SK-N-SH (cell line): ENCODE results near the gene TWF1. TPM values are rescaled to one million over a fixed set of nuclear protein-coding genes. Genes with fewer than 3 reads are reported as not detected.

Experiments used
- CTCF ChIA-PET: fragments of 300-600, 350-600 bp; formaldehyde crosslinking; extraction: SDS; loops from one replicate; lab custom pipeline; 2021; lab: Yijun Ruan, JAX
- POLR2A ChIA-PET: fragments of 350-600 bp; sonication (Branson Sonifier 250); formaldehyde crosslinking; extraction: SDS; loops from one replicate; lab custom pipeline; 2020; ENCODE audit warnings: antibody characterized with exemption, inconsistent platforms; lab: Yijun Ruan, JAX
- DNase-seq: peaks from one replicate; pipeline ENCODE4 v3.0.0; 2012
- H2AFZ ChIP-seq: fragments of 200-600 bp; sonication (generic); 2 replicates; pipeline ENCODE4 v1.8.1; 2016; ENCODE audit warnings: antibody characterized with exemption, mild to moderate bottlenecking, low read depth
- H3F3A ChIP-seq: fragments of 200-600 bp; sonication (generic); replicated peaks from 2 replicates; pipeline ENCODE3; 2016; ENCODE audit warnings: antibody characterized with exemption, mild to moderate bottlenecking; ENCODE audit not compliant: insufficient read depth
- H3K27ac ChIP-seq, 2 experiments: fragments of 200-500 bp in 1 of 2; fragments of 200-600 bp in 1 of 2; sonication (Bioruptor generic) in 1 of 2; sonication (generic), shearing (Covaris generic) in 1 of 2; 2 replicates each; pipeline versions ENCODE4 v1.5.1 to v1.6.1; 2014 to 2016; ENCODE audit warnings: low read depth in 2 of 2, inconsistent platforms in 1 of 2, low read length in 1 of 2, mild to moderate bottlenecking in 1 of 2, mixed read lengths in 1 of 2
- H3K27me3 ChIP-seq: fragments of 200-600 bp; sonication (generic), shearing (Covaris generic); 2 replicates; pipeline ENCODE4 v1.6.1; 2016; ENCODE audit warnings: mixed run types; ENCODE audit not compliant: insufficient read depth
- H3K36me3 ChIP-seq, 2 experiments: fragments of 200-500 bp in 1 of 2; fragments of 200-600 bp in 1 of 2; sonication (Bioruptor generic) in 1 of 2; sonication (generic) in 1 of 2; replicated peaks in 1 of 2; 2 replicates each; pipeline versions ENCODE3 to v1.5.1; 2014 to 2016; ENCODE audit warnings: low read length in 1 of 2, mild to moderate bottlenecking in 1 of 2; ENCODE audit not compliant: insufficient read depth in 2 of 2, control insufficient read depth in 1 of 2
- H3K4me1 ChIP-seq, 2 experiments: fragments of 200-500 bp in 1 of 2; fragments of 200-600 bp in 1 of 2; sonication (Bioruptor generic) in 1 of 2; sonication (generic), shearing (Covaris generic) in 1 of 2; 2 replicates each; pipeline versions ENCODE4 v1.5.1 to v1.6.1; 2014 to 2016; ENCODE audit warnings: low read depth in 1 of 2, low read length in 1 of 2, mixed run types in 1 of 2; ENCODE audit not compliant: insufficient read depth in 2 of 2, control insufficient read depth in 1 of 2
- H3K4me2 ChIP-seq: fragments of 200-600 bp; sonication (generic), shearing (Covaris generic); 2 replicates; pipeline ENCODE4 v1.6.1; 2017; ENCODE audit warnings: mixed run types
- H3K4me3 ChIP-seq, 2 experiments: fragments of 200-500 bp in 1 of 2; fragments of 200-600 bp in 1 of 2; sonication (Bioruptor generic) in 1 of 2; sonication (generic), shearing (Covaris generic) in 1 of 2; 2 replicates each; pipeline versions ENCODE4 v1.5.1 to v1.8.1; 2014 to 2016; ENCODE audit warnings: low read depth in 2 of 2, inconsistent platforms in 1 of 2, low read length in 1 of 2, mild to moderate bottlenecking in 1 of 2, mixed read lengths in 1 of 2, moderate library complexity in 1 of 2
- H3K79me2 ChIP-seq: fragments of 200-600 bp; sonication (generic); 2 replicates; pipeline ENCODE4 v1.8.1; 2017; ENCODE audit warnings: mild to moderate bottlenecking; ENCODE audit not compliant: insufficient read depth
- H3K9ac ChIP-seq: fragments of 200-600 bp; sonication (generic); 2 replicates; pipeline ENCODE4 v1.6.1; 2017; ENCODE audit warnings: mixed run types
- H3K9me2 ChIP-seq: fragments of 200-600 bp; sonication (generic); 2 replicates; pipeline ENCODE4 v1.6.1; 2017; ENCODE audit warnings: mixed run types
- H3K9me3 ChIP-seq: fragments of 200-600 bp; sonication (generic); 2 replicates; pipeline ENCODE4 v1.6.1; 2017; ENCODE audit warnings: mixed run types, mild to moderate bottlenecking, moderate library complexity
- H4K20me1 ChIP-seq: fragments of 200-600 bp; sonication (generic); 2 replicates; pipeline ENCODE4 v1.6.1; 2017; ENCODE audit warnings: mild to moderate bottlenecking, mixed run types; ENCODE audit not compliant: insufficient read depth
- ELF1 ChIP-seq: IDR thresholded peaks from 2 replicates; pipeline ENCODE4 v1.4.0; 2012
- EZH2phosphoT487 ChIP-seq: fragments of 200-600 bp; sonication (generic); IDR thresholded peaks from 2 replicates; pipeline ENCODE4 v1.6.1; 2017; ENCODE audit warnings: low read depth, mixed run types, mild to moderate bottlenecking, antibody characterized with exemption, moderate library complexity, borderline replicate concordance
- FOSL2 ChIP-seq: IDR thresholded peaks from 2 replicates; pipeline ENCODE4 v1.4.0; 2012; ENCODE audit warnings: low read depth, mild to moderate bottlenecking, moderate library complexity, borderline replicate concordance
- GABPA ChIP-seq: IDR thresholded peaks from 2 replicates; pipeline ENCODE4 v1.4.0; 2012; ENCODE audit warnings: low read depth, mild to moderate bottlenecking
- MEF2A ChIP-seq: IDR thresholded peaks from 2 replicates; pipeline ENCODE4 v1.4.0; 2012; ENCODE audit warnings: low read depth, borderline replicate concordance
- POLR2AphosphoS5 ChIP-seq: IDR thresholded peaks from 2 replicates; pipeline ENCODE4 v1.6.1; 2012; ENCODE audit warnings: low read depth, low read length
- RAD21 ChIP-seq: IDR thresholded peaks from 2 replicates; pipeline ENCODE4 v1.6.1; 2012; ENCODE audit warnings: mild to moderate bottlenecking, low read length
- RFX5 ChIP-seq: IDR thresholded peaks from 2 replicates; pipeline ENCODE4 v1.6.1; 2012; ENCODE audit warnings: mild to moderate bottlenecking, improper control_type of control experiment, low read length
- TEAD4 ChIP-seq: IDR thresholded peaks from 2 replicates; pipeline ENCODE4 v1.4.0; 2012; ENCODE audit warnings: mild to moderate bottlenecking, borderline replicate concordance; ENCODE audit not compliant: insufficient read depth
- YY1 ChIP-seq: IDR thresholded peaks from 2 replicates; pipeline ENCODE4 v1.4.0; 2012; ENCODE audit warnings: low read depth, mild to moderate bottlenecking
- WGBS: methylation state at CpG from one replicate; pipeline ENCODE4 v1.1.6; 2017; ENCODE audit warnings: low lambda C conversion rate; 5-methylcytosine and 5-hydroxymethylcytosine counted together
- polyA plus RNA-seq, 3 experiments: library from polyadenylated mRNA; depleted of rRNA; stranded (reverse); fragments of >200 nt; gene quantifications; 2 replicates each; pipeline ENCODE4 v1.2.3, GENCODE V29; 2012
- TF ChIP-seq, protein P1 (sequence below): fragments of 150-350 bp; IDR thresholded peaks from 2 replicates; pipeline ENCODE4 v1.6.1; 2017; ENCODE audit warnings: antibody characterized with exemption, low read length, low read depth, borderline replicate concordance
- TF ChIP-seq, protein P2 (sequence below): IDR thresholded peaks from 2 replicates; pipeline ENCODE4 v1.4.0; 2012; ENCODE audit warnings: low read depth
- TF ChIP-seq, protein P3 (sequence below): fragments of 200-600 bp; sonication (generic); IDR thresholded peaks from 2 replicates; pipeline ENCODE4 v1.6.1; 2017; ENCODE audit warnings: antibody characterized with exemption, mild to moderate bottlenecking, moderate library complexity
- TF ChIP-seq, protein P4 (sequence below): IDR thresholded peaks from 2 replicates; pipeline ENCODE4; 2012

The TWF1 gene
- polyA plus RNA-seq, 1 of the 3 experiments (the other 2 are of a cell fraction), result 36.9 TPM

DNA sequence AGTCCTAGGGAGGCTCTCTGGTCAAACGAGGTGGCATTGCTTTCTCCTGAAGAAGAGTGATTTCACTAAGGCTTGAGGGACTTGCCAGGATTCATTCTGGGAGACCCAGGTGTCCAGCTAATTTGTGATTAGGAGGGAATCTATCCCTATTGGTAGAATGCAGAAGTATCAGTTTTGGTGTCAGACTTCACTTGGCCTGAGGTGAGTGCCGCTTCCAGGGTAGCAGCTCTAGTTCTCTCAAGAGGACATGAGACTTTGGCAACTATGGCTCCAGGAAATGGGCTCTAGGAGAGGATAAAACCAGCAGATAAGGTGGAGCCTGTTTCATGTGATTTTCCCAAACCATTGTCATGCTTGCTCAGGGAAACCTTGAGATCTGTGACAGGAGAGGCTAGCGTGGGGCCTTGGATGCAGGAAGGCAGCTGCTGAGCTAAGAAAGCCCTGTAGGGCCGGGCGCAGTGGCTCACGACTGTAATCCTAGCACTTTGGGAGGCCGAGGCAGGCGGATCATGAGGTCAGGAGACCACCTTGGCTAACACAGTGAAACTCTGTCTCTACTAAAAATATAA, 18.2 kb upstream of the TWF1 start:
- H3K4me2 ChIP-seq, result no peak overlapping the region
- H3K27me3 ChIP-seq, result no peaks in the 10 kb centered on the region; the same call in 1 of the 2 replicates
- 77% methylated on average over 8 of the region's 8 CpGs for WGBS
- no peaks in the 10 kb centered on the region for H3K36me3 ChIP-seq
- no peak for TF ChIP-seq RAD21
- no peak for TF ChIP-seq FOSL2
- TF ChIP-seq, protein P1, sequence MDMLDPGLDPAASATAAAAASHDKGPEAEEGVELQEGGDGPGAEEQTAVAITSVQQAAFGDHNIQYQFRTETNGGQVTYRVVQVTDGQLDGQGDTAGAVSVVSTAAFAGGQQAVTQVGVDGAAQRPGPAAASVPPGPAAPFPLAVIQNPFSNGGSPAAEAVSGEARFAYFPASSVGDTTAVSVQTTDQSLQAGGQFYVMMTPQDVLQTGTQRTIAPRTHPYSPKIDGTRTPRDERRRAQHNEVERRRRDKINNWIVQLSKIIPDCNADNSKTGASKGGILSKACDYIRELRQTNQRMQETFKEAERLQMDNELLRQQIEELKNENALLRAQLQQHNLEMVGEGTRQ, result no peak
- TF ChIP-seq, protein P2, sequence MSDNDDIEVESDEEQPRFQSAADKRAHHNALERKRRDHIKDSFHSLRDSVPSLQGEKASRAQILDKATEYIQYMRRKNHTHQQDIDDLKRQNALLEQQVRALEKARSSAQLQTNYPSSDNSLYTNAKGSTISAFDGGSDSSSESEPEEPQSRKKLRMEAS, result no peak
- H3K4me1 ChIP-seq, result no peaks in the 10 kb centered on the region
- ChIA-PET CTCF (interaction anchor here (1.0 to 2.0 kb wide), 2 partner anchors 10 to 58 kb away, joined by 3 to 5 read pairs; no protein-coding TSS in a partner anchor), POLR2A (interaction anchor here (1.0 kb wide), 1 partner anchor 38 kb away, joined by 3 read pairs; no protein-coding TSS in a partner anchor)
- no peak overlapping the region for H3K27ac ChIP-seq
- no peaks in the 10 kb centered on the region for H3K9me3 ChIP-seq
- H3K4me3 ChIP-seq, result no peak overlapping the region
- H3K79me2 ChIP-seq, result no peaks in the 10 kb centered on the region
- H3K9ac ChIP-seq, result no peak overlapping the region
- no peak overlapping the region for H2AFZ ChIP-seq
- H3K9me2 ChIP-seq, result no peaks in the 10 kb centered on the region
- DNase-seq, result no peak
- no peaks in the 10 kb centered on the region for H3F3A ChIP-seq
- no peaks in the 10 kb centered on the region for H4K20me1 ChIP-seq

DNA sequence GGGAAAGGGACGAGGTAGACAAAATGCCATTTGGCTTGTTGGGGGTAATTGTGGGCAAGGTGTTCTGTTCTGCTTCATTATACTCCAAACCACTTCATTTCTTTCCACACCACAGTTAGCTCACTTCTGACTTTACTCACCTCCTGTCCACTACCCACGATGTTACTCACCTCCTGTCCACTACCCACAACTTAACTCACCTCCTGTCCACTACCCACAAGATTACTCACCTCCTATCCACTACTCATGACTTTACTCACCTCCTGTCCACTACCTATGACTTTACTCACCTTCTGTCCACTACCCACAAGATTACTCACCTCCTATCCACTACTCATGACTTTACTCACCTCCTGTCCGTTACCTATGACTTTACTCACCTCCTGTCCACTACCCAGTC, 10.1 kb upstream of the TWF1 start:
- Histone ChIP-seq H4K20me1 (no peaks in the 10 kb centered on the region), H3K9ac (no peak overlapping the region), H3K4me3 (no peak overlapping the region), H3K4me2 (no peak overlapping the region), H3K9me3 (no peaks in the 10 kb centered on the region), H2AFZ (no peak overlapping the region), H3K27ac (no peak overlapping the region), H3K27me3 (no peaks in the 10 kb centered on the region; the same call in 1 of the 2 replicates), H3K4me1 (no peaks in the 10 kb centered on the region), H3F3A (no peaks in the 10 kb centered on the region), H3K36me3 (no peaks in the 10 kb centered on the region), H3K79me2 (no peaks in the 10 kb centered on the region), H3K9me2 (no peaks in the 10 kb centered on the region)
- POLR2A ChIA-PET, result no interaction called here
- DNase-seq, result no peak
- WGBS, result 56% methylated on average over 3 of the region's 3 CpGs
- CTCF ChIA-PET, result interaction anchor here (1.0 to 2.6 kb wide), 5 partner anchors 10 to 67 kb away, joined by 3 to 11 read pairs (median 5); partner anchors contain the start of gene TWF1
- TF ChIP-seq RFX5, result no peak
- TF ChIP-seq TEAD4, result no peak
- no peak for TF ChIP-seq EZH2phosphoT487
- TF ChIP-seq FOSL2, result no peak
- no peak for TF ChIP-seq MEF2A
- no peak for TF ChIP-seq YY1
- TF ChIP-seq, protein P3, sequence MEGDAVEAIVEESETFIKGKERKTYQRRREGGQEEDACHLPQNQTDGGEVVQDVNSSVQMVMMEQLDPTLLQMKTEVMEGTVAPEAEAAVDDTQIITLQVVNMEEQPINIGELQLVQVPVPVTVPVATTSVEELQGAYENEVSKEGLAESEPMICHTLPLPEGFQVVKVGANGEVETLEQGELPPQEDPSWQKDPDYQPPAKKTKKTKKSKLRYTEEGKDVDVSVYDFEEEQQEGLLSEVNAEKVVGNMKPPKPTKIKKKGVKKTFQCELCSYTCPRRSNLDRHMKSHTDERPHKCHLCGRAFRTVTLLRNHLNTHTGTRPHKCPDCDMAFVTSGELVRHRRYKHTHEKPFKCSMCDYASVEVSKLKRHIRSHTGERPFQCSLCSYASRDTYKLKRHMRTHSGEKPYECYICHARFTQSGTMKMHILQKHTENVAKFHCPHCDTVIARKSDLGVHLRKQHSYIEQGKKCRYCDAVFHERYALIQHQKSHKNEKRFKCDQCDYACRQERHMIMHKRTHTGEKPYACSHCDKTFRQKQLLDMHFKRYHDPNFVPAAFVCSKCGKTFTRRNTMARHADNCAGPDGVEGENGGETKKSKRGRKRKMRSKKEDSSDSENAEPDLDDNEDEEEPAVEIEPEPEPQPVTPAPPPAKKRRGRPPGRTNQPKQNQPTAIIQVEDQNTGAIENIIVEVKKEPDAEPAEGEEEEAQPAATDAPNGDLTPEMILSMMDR, result no peak
- no peak for TF ChIP-seq ELF1
- TF ChIP-seq, protein P4, sequence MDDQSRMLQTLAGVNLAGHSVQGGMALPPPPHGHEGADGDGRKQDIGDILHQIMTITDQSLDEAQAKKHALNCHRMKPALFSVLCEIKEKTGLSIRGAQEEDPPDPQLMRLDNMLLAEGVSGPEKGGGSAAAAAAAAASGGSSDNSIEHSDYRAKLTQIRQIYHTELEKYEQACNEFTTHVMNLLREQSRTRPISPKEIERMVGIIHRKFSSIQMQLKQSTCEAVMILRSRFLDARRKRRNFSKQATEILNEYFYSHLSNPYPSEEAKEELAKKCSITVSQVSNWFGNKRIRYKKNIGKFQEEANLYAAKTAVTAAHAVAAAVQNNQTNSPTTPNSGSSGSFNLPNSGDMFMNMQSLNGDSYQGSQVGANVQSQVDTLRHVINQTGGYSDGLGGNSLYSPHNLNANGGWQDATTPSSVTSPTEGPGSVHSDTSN, result no peak
- TF ChIP-seq POLR2AphosphoS5, result no peak
- TF ChIP-seq, protein P1, result no peak
- TF ChIP-seq GABPA, result no peak
